Caco-2 (cell line): ENCODE data around the gene FRYL. TPM values are rescaled to one million over a fixed set of nuclear protein-coding genes. Genes with fewer than 3 reads are reported as not detected.

ENCODE experiments used
- BruUV-seq: library from RNA; stranded (reverse); fragments of 400-500 nt; replicated peaks from 2 replicates; lab custom pipeline; 2021; lab: Mats Ljungman, UMichigan
- CTCF ChIA-PET: fragments of 300-600 bp; sonication (Branson Sonifier 250); formaldehyde crosslinking; loops from one replicate; lab custom pipeline; 2022; ENCODE audit warnings: antibody characterized with exemption; lab: Charles Lee
- POLR2A ChIA-PET: fragments of 300-600 bp; sonication (Branson Sonifier 250); formaldehyde crosslinking; loops from one replicate; lab custom pipeline; 2022; ENCODE audit warnings: antibody characterized with exemption; lab: Charles Lee
- DNase-seq, 2 experiments: peaks; one replicate each; pipeline versions ENCODE4 v3.0.0 to v3.0.0-alpha.2; 2020 to 2022
- H3K27me3 ChIP-seq: replicated peaks from 2 replicates; pipeline ENCODE4 v1.6.0; 2011; ENCODE audit warnings: low read length; ENCODE audit not compliant: control insufficient read depth, insufficient read depth
- H3K36me3 ChIP-seq: 2 replicates; pipeline ENCODE4 v1.5.1; 2011; ENCODE audit warnings: low read length; ENCODE audit not compliant: control insufficient read depth, insufficient read depth
- H3K4me1 ChIP-seq: fragments of 250-450 bp; sonication (Bioruptor Pico); 2 replicates; pipeline ENCODE4 v1.5.1; 2020; ENCODE audit warnings: mild to moderate bottlenecking
- H3K4me3 ChIP-seq: 2 replicates; pipeline ENCODE4 v1.5.1; 2011; ENCODE audit warnings: low read depth, mild to moderate bottlenecking, control low read depth, low read length
- H3K9me3 ChIP-seq: fragments of 250-450 bp; sonication (Bioruptor Pico); 2 replicates; pipeline ENCODE4 v1.5.1; 2020; ENCODE audit warnings: mild to moderate bottlenecking, moderate library complexity
- H3K27ac Mint-ChIP-seq: one replicate; pipeline ENCODE4 v1.8.0; 2022; ENCODE audit warnings: mixed read lengths; ENCODE audit not compliant: unreplicated experiment
- H3K27me3 Mint-ChIP-seq: one replicate; pipeline ENCODE4 v1.8.0; 2022; ENCODE audit warnings: mixed read lengths; ENCODE audit not compliant: insufficient read depth, unreplicated experiment
- H3K36me3 Mint-ChIP-seq: one replicate; pipeline ENCODE4 v1.8.0; 2022; ENCODE audit warnings: mild to moderate bottlenecking, mixed read lengths; ENCODE audit not compliant: insufficient read depth, unreplicated experiment
- H3K4me1 Mint-ChIP-seq: one replicate; pipeline ENCODE4 v1.8.0; 2022; ENCODE audit warnings: low read depth, mixed read lengths; ENCODE audit not compliant: unreplicated experiment
- H3K4me3 Mint-ChIP-seq: one replicate; pipeline ENCODE4 v1.8.0; 2022; ENCODE audit warnings: mild to moderate bottlenecking, moderate library complexity, mixed read lengths; ENCODE audit not compliant: unreplicated experiment
- H3K9me3 Mint-ChIP-seq: one replicate; pipeline ENCODE4 v1.8.0; 2022; ENCODE audit warnings: mixed read lengths; ENCODE audit not compliant: unreplicated experiment
- intact Hi-C: fragments of 100-400 bp; cut with micrococcal nuclease; formaldehyde crosslinking; loops from one replicate; pipeline ENCODE4 v1.10.0; 2022; ENCODE audit not compliant: unreplicated experiment
- total RNA-seq: library from RNA; stranded (reverse); gene quantifications from 2 replicates; pipeline ENCODE4 v1.2.3, GENCODE V29; 2022
- TF ChIP-seq, protein P1 (sequence below), 2 experiments: fragments of 200-600 bp in 1 of 2; IDR thresholded peaks; 1 replicate in 1 of 2; 2 replicates in 1 of 2; pipeline versions ENCODE4 v1.5.1 to v1.8.0; 2011 to 2022; ENCODE audit warnings: antibody characterized with exemption in 1 of 2, control low read depth in 1 of 2, inconsistent platforms in 1 of 2, low read depth in 1 of 2, low read length in 1 of 2, mild to moderate bottlenecking in 1 of 2, moderate library complexity in 1 of 2; ENCODE audit not compliant: insufficient read depth in 1 of 2, severe bottlenecking in 1 of 2, unreplicated experiment in 1 of 2

Gene FRYL
- total RNA-seq, 1 experiment from 2014 or later = 27.4 TPM

GRCh38 chr4:48692044-48692443 is 88.0 kb downstream of the FRYL start:
- CTCF ChIA-PET = no interaction called here
- POLR2A ChIA-PET = no interaction called here
- Histone ChIP-seq H3K27me3 (no peaks in the 10 kb centered on the region), H3K4me3 (no peak overlapping the region), H3K4me1 (no peaks in the 10 kb centered on the region), H3K9me3 (no peaks in the 10 kb centered on the region; the same call in 1 of the 2 replicates), H3K36me3 (no peaks in the 10 kb centered on the region)
- no peaks in the 10 kb centered on the region for H3K4me1 Mint-ChIP-seq
- no peak overlapping the region for H3K4me3 Mint-ChIP-seq
- intact Hi-C loops = no loop called here
- H3K9me3 Mint-ChIP-seq = no peaks in the 10 kb centered on the region
- TF ChIP-seq, protein P1, sequence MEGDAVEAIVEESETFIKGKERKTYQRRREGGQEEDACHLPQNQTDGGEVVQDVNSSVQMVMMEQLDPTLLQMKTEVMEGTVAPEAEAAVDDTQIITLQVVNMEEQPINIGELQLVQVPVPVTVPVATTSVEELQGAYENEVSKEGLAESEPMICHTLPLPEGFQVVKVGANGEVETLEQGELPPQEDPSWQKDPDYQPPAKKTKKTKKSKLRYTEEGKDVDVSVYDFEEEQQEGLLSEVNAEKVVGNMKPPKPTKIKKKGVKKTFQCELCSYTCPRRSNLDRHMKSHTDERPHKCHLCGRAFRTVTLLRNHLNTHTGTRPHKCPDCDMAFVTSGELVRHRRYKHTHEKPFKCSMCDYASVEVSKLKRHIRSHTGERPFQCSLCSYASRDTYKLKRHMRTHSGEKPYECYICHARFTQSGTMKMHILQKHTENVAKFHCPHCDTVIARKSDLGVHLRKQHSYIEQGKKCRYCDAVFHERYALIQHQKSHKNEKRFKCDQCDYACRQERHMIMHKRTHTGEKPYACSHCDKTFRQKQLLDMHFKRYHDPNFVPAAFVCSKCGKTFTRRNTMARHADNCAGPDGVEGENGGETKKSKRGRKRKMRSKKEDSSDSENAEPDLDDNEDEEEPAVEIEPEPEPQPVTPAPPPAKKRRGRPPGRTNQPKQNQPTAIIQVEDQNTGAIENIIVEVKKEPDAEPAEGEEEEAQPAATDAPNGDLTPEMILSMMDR (IDR thresholded peaks at IDR 0.05; ENCODE audit: insufficient read depth in 1 of 2, low read depth in 1 of 2, low read length in 1 of 2, severe bottlenecking in 1 of 2, unreplicated experiment in 1 of 2) = no peak
- no TSS peak for BruUV-seq
- DNase-seq = no peak
- no peaks in the 10 kb centered on the region for H3K36me3 Mint-ChIP-seq
- H3K27me3 Mint-ChIP-seq = no peaks in the 10 kb centered on the region
- no peak overlapping the region for H3K27ac Mint-ChIP-seq

DNA sequence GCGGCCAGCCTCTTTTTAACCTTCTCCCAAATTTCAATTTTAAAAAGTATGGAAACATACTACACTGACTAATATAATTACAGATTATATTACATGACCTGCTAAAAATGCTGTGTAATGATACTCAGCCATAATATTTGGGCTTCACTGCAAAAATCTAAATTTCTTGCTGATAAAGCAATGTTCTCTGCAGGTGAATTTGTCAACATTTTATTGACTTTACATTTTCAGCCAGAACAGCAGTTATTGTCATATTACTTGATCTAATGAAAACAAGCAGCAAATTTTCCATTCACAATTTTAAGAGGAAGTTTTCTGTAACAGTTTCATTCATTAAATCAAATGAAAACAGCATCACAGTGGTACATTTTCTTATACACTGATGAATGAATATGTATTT is 91.1 kb downstream of the FRYL start:
- TF ChIP-seq, protein P1 (IDR thresholded peaks at IDR 0.05; ENCODE audit: insufficient read depth in 1 of 2, low read depth in 1 of 2, low read length in 1 of 2, severe bottlenecking in 1 of 2, unreplicated experiment in 1 of 2) = no peak
- Mint-ChIP-seq H3K4me1 (no peaks in the 10 kb centered on the region), H3K27ac (no peak overlapping the region), H3K4me3 (no peak overlapping the region), H3K9me3 (no peaks in the 10 kb centered on the region), H3K27me3 (no peaks in the 10 kb centered on the region), H3K36me3 (no peaks in the 10 kb centered on the region)
- intact Hi-C loops = loop anchor here (10.0 kb wide), 1 partner anchor 276 kb away; no protein-coding TSS in a partner anchor
- BruUV-seq = no TSS peak
- no peak for DNase-seq
- H3K9me3 ChIP-seq = no peaks in the 10 kb centered on the region; the same call in 1 of the 2 replicates
- H3K4me1 ChIP-seq = no peaks in the 10 kb centered on the region
- ChIA-PET CTCF (no interaction called here), POLR2A (interaction anchor here (0.5 kb wide), 1 partner anchor 149 kb away, joined by 6 read pairs; no protein-coding TSS in a partner anchor)
- H3K4me3 ChIP-seq = no peak overlapping the region
- no peaks in the 10 kb centered on the region for H3K36me3 ChIP-seq
- no peaks in the 10 kb centered on the region for H3K27me3 ChIP-seq

DNA sequence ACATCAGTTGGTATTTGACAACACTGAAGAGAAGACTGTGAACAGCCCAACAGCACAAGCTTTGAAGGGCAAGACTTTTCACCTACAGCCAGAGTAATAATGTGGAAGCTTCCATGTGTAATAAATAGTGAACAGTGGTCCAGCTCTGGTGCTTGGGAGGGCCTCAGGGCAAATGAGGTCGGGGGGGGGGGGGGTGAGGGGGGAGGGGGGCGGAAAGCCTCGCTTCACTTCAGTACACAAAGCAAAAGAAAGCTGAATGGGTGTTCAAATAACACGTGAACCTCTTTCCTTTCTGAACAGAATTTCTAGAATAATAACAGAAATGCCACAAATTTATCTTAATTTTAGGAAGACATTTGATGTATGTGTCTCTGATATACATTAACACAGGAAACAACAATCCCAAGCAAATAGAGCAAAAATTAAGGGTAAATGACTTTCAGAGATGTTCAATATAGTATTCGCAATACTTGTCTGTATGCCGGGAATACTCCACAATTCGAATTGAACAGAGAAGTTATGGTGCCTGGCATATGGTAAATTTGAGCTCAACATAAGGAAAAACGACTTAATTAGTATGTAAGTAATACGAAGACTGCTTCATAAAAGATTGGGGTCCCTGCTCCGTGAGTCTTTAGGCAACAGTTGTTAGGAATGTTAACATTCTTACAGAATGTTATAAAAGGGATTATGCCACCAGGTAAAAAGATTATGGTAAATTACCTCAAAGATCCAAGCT is 92.6 kb downstream of the FRYL start:
- ChIA-PET POLR2A (interaction anchor here (0.6 kb wide), 1 partner anchor 11 kb away, joined by 4 read pairs; no protein-coding TSS in a partner anchor), CTCF (no interaction called here)

More for the DNA sequence above, 92.6 kb downstream of the FRYL start:
- no peak overlapping the region for H3K27ac Mint-ChIP-seq
- H3K36me3 Mint-ChIP-seq = peaks cover 5% of the 10 kb centered on the region
- no peaks in the 10 kb centered on the region; the same call in 1 of the 2 replicates for H3K9me3 ChIP-seq
- no peak overlapping the region for H3K4me3 ChIP-seq
- H3K9me3 Mint-ChIP-seq = no peaks in the 10 kb centered on the region
- H3K27me3 Mint-ChIP-seq = no peaks in the 10 kb centered on the region
- H3K27me3 ChIP-seq = no peaks in the 10 kb centered on the region
- H3K36me3 ChIP-seq = no peaks in the 10 kb centered on the region
- no peaks in the 10 kb centered on the region for H3K4me1 ChIP-seq
- no TSS peak for BruUV-seq
- intact Hi-C loops = loop anchor here (10.0 kb wide), 1 partner anchor 277 kb away; no protein-coding TSS in a partner anchor
- H3K4me1 Mint-ChIP-seq = no peaks in the 10 kb centered on the region
- TF ChIP-seq, protein P1 (IDR thresholded peaks at IDR 0.05; ENCODE audit: insufficient read depth in 1 of 2, low read depth in 1 of 2, low read length in 1 of 2, severe bottlenecking in 1 of 2, unreplicated experiment in 1 of 2) = no peak
- DNase-seq = no peak
- H3K4me3 Mint-ChIP-seq = no peak overlapping the region
